ENCODE data around the gene RPTOR. TPM values are rescaled to one million over a fixed set of nuclear protein-coding genes. Genes with fewer than 3 reads are reported as not detected.

RPTOR gene
- total and polyA plus RNA-seq, 2 donors (not counting 1 experiment from before 2014, with no cell fraction given) = 6.7 to 22.8 TPM

DNA sequence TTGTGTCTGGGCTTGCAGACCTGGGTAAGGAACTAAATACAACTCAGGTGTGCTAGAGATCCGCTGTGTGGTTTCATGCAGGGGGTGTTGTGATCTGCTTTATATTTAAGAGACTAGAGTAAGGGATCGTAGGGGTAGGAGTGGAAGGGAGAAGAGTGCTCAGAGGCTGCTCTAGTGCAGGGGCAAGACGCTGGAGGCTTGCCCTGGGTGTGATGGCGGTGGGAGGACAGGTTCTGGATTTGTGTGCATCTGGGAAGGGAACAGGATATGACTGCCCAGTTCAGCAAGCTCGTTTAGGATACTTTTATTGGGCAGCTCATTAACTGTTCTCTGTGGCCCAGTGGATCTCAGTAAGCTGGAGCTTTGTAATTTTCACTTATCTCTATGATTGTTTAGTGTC is 47.6 kb downstream of the RPTOR start:
- DNase-seq (ENCODE audit: low read depth in 2 of 2) = no peak
- no peaks in the 10 kb centered on the region for H4K20me1 ChIP-seq (ENCODE audit: control insufficient read depth, extremely low read depth, insufficient read depth, low read length)
- H3K36me3 ChIP-seq (ENCODE audit: control insufficient read depth, insufficient read depth, low read length) = no peaks in the 10 kb centered on the region
- no peaks in the 10 kb centered on the region for H3K9me3 ChIP-seq (ENCODE audit: control insufficient read depth, insufficient read depth, low read depth, low read length)
- H2AFZ ChIP-seq (ENCODE audit: low read length) = no peak overlapping the region
- H3K4me3 ChIP-seq (replicated peaks in 1 of 4; ENCODE audit: control extremely low read depth in 1 of 4, insufficient read depth in 1 of 4, low read depth in 3 of 4, low read length in 4 of 4) = no peak overlapping the region
- H3K27ac ChIP-seq (ENCODE audit: insufficient read depth, low read length) = no peak overlapping the region
- H3K27me3 ChIP-seq (ENCODE audit: control insufficient read depth, insufficient read depth, low read length) = no peaks in the 10 kb centered on the region
- TF ChIP-seq EZH2 (IDR thresholded peaks at IDR 0.05; ENCODE audit: low read length, missing control alignments) = no peak
- TF ChIP-seq, protein P1, sequence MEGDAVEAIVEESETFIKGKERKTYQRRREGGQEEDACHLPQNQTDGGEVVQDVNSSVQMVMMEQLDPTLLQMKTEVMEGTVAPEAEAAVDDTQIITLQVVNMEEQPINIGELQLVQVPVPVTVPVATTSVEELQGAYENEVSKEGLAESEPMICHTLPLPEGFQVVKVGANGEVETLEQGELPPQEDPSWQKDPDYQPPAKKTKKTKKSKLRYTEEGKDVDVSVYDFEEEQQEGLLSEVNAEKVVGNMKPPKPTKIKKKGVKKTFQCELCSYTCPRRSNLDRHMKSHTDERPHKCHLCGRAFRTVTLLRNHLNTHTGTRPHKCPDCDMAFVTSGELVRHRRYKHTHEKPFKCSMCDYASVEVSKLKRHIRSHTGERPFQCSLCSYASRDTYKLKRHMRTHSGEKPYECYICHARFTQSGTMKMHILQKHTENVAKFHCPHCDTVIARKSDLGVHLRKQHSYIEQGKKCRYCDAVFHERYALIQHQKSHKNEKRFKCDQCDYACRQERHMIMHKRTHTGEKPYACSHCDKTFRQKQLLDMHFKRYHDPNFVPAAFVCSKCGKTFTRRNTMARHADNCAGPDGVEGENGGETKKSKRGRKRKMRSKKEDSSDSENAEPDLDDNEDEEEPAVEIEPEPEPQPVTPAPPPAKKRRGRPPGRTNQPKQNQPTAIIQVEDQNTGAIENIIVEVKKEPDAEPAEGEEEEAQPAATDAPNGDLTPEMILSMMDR (conservative IDR thresholded peaks at IDR 0.05 in 1 of 2, IDR thresholded peaks at IDR 0.05 in 1 of 2; ENCODE audit: low read depth in 1 of 2, low read length in 2 of 2) = no peak
- no peak overlapping the region for H3K9ac ChIP-seq (ENCODE audit: insufficient read depth, low read length)
- peaks cover 37% of the 10 kb centered on the region for H3K79me2 ChIP-seq (ENCODE audit: control insufficient read depth, insufficient read depth, low read length)
- H3K4me1 ChIP-seq (ENCODE audit: control insufficient read depth, extremely low read depth, insufficient read depth, low read length) = peaks cover 5% of the 10 kb centered on the region
- H3K4me2 ChIP-seq (ENCODE audit: extremely low read depth, insufficient read depth, low read length) = no peak overlapping the region

DNA sequence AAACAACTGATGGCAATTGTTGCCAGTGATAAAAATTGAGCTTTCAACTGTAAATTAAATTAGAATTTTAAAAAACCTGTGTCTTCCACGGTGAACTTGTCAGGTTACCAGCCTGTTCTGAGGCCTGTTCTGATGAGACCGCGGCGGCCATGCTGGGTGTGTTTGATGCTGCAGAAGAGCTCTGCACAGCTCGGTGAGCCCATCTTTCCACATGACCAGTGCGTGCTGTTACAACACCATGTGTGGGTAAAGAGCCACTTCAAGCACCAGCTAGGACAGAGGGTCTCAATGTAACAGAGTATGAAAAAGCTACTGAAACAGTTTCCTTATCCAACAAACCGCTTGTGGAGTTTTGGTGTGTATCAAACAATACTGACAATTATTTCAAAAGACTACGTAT is 48.5 kb downstream of the RPTOR start:
- Histone ChIP-seq H3K9ac (ENCODE audit: insufficient read depth, low read length) (no peak overlapping the region), H3K79me2 (ENCODE audit: control insufficient read depth, insufficient read depth, low read length) (peaks cover 32% of the 10 kb centered on the region), H3K4me3 (replicated peaks in 1 of 4; ENCODE audit: control extremely low read depth in 1 of 4, insufficient read depth in 1 of 4, low read depth in 3 of 4, low read length in 4 of 4) (no peak overlapping the region), H3K27me3 (ENCODE audit: control insufficient read depth, insufficient read depth, low read length) (no peaks in the 10 kb centered on the region), H3K27ac (ENCODE audit: insufficient read depth, low read length) (no peak overlapping the region), H3K9me3 (ENCODE audit: control insufficient read depth, insufficient read depth, low read depth, low read length) (no peaks in the 10 kb centered on the region), H4K20me1 (ENCODE audit: control insufficient read depth, extremely low read depth, insufficient read depth, low read length) (no peaks in the 10 kb centered on the region), H3K4me2 (ENCODE audit: extremely low read depth, insufficient read depth, low read length) (no peak overlapping the region), H3K4me1 (ENCODE audit: control insufficient read depth, extremely low read depth, insufficient read depth, low read length) (peaks cover 2% of the 10 kb centered on the region), H3K36me3 (ENCODE audit: control insufficient read depth, insufficient read depth, low read length) (no peaks in the 10 kb centered on the region), H2AFZ (ENCODE audit: low read length) (no peak overlapping the region)
- DNase-seq (ENCODE audit: low read depth in 2 of 2) = no peak
- TF ChIP-seq, protein P1 (conservative IDR thresholded peaks at IDR 0.05 in 1 of 2, IDR thresholded peaks at IDR 0.05 in 1 of 2; ENCODE audit: low read depth in 1 of 2, low read length in 2 of 2) = no peak
- TF ChIP-seq EZH2 (IDR thresholded peaks at IDR 0.05; ENCODE audit: low read length, missing control alignments) = no peak

DNA sequence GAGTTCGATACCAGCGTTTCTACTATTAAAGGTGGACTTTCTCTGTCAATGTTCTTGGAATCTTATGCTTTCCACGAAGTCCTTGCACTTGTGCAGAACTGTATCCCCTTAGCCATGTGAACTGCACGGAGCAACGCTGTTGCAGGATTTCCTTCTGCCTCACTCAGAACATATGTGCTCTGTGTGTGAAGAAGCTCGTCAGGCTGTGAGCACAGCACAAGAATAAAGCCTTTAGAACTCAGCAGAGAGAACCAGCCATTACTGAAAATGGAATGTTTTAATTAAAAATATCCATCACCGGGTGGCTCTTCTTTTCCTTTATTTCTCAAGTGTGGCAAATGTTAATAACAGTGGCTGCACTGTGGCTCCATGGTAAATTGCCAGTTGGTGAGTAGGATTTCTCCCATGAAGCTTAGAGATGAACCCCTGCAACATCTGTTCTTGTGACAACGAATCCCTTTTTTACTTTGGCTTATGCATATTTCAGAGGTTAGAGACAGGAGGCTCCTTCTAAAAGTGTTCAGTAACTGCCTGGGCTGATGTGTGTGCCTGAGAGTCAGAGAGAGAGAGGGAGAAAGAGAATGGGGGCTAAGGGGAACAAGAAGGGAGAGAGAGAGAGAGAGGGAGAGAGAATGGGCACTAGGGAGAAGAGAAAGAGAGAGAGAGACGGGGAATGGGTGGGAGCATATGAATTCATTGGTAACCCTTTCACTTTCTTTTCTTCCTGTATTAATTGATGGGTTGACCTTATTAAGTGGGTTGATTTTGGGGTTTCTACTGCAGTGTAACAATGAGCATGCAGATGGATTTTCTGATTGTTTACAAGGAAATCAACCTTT is 50.0 kb downstream of the RPTOR start:
- no peaks in the 10 kb centered on the region for H4K20me1 ChIP-seq (ENCODE audit: control insufficient read depth, extremely low read depth, insufficient read depth, low read length)
- no peak for DNase-seq (ENCODE audit: low read depth in 2 of 2)
- H3K79me2 ChIP-seq (ENCODE audit: control insufficient read depth, insufficient read depth, low read length) = peaks cover 32% of the 10 kb centered on the region
- no peaks in the 10 kb centered on the region for H3K36me3 ChIP-seq (ENCODE audit: control insufficient read depth, insufficient read depth, low read length)
- peaks cover 2% of the 10 kb centered on the region for H3K4me1 ChIP-seq (ENCODE audit: control insufficient read depth, extremely low read depth, insufficient read depth, low read length)
- no peaks in the 10 kb centered on the region for H3K27me3 ChIP-seq (ENCODE audit: control insufficient read depth, insufficient read depth, low read length)
- H3K27ac ChIP-seq (ENCODE audit: insufficient read depth, low read length) = no peak overlapping the region
- no peak overlapping the region for H2AFZ ChIP-seq (ENCODE audit: low read length)
- TF ChIP-seq EZH2 (IDR thresholded peaks at IDR 0.05; ENCODE audit: low read length, missing control alignments) = no peak
- TF ChIP-seq, protein P1 (conservative IDR thresholded peaks at IDR 0.05 in 1 of 2, IDR thresholded peaks at IDR 0.05 in 1 of 2; ENCODE audit: low read depth in 1 of 2, low read length in 2 of 2) = no peak
- H3K9ac ChIP-seq (ENCODE audit: insufficient read depth, low read length) = no peak overlapping the region
- H3K9me3 ChIP-seq (ENCODE audit: control insufficient read depth, insufficient read depth, low read depth, low read length) = no peaks in the 10 kb centered on the region
- H3K4me2 ChIP-seq (ENCODE audit: extremely low read depth, insufficient read depth, low read length) = no peak overlapping the region
- H3K4me3 ChIP-seq (replicated peaks in 1 of 4; ENCODE audit: control extremely low read depth in 1 of 4, insufficient read depth in 1 of 4, low read depth in 3 of 4, low read length in 4 of 4) = no peak overlapping the region
